ENCODE data around the gene LMBR1.

LMBR1 gene

DNA sequence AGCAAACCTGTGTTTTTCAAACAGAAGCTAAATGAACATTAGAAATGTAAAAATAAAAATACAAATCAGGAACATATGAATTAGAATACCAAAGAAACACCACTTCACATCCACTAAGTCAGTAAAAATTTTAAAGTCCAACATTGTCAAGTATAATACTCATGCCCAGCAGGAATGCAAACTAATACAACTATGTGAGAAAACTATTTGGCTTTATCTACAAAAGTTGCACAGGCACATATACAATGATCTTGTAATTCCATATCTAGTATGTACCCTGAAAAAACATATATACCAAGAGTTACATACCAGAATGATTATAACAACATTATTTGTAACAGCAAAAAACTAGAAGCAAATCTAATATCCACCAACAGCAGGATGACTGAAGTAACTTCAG lies 161.3 kb downstream of the LMBR1 start:
- Histone ChIP-seq H4K20me1 (ENCODE audit: insufficient read depth) (no peaks in the 10 kb centered on the region), H3K9ac (no peak overlapping the region), H3K36me3 (ENCODE audit: insufficient read depth) (no peaks in the 10 kb centered on the region; the same call in none of the 2 replicates), H3K27ac (no peak overlapping the region), H3K4me1 (ENCODE audit: low read depth, poor library complexity, severe bottlenecking) (no peaks in the 10 kb centered on the region), H3K4me2 (no peak overlapping the region), H3K27me3 (ENCODE audit: insufficient read depth, low read depth) (no peaks in the 10 kb centered on the region), H2AFZ (ENCODE audit: low read depth) (no peak overlapping the region), H3K4me3 (IDR thresholded peaks at IDR 0.05; ENCODE audit: insufficient read depth, low read depth, low read length) (no peak overlapping the region), H3K79me2 (ENCODE audit: insufficient read depth, low read depth) (no peaks in the 10 kb centered on the region)
- TF ChIP-seq, protein P1, sequence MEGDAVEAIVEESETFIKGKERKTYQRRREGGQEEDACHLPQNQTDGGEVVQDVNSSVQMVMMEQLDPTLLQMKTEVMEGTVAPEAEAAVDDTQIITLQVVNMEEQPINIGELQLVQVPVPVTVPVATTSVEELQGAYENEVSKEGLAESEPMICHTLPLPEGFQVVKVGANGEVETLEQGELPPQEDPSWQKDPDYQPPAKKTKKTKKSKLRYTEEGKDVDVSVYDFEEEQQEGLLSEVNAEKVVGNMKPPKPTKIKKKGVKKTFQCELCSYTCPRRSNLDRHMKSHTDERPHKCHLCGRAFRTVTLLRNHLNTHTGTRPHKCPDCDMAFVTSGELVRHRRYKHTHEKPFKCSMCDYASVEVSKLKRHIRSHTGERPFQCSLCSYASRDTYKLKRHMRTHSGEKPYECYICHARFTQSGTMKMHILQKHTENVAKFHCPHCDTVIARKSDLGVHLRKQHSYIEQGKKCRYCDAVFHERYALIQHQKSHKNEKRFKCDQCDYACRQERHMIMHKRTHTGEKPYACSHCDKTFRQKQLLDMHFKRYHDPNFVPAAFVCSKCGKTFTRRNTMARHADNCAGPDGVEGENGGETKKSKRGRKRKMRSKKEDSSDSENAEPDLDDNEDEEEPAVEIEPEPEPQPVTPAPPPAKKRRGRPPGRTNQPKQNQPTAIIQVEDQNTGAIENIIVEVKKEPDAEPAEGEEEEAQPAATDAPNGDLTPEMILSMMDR (conservative IDR thresholded peaks at IDR 0.05; ENCODE audit: low read depth, low read length): no peak

DNA sequence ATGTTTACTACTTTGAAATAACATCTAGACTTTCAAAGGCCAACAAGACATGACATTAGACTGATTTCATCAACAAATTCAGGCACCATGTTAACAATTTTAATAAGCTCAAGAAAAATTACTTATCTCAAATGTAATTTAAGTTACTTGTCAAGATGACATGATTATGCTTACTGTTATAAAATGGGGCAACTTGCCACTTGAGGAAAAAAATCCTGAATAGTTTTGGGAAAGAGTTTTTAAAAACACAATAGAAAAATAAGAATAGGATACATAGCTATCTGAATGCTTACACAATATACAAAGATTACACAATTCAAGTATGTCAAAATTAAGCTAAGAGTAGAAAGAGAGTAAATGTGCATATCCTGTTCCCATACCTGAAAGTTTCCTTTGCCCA lies 167.0 kb downstream of the LMBR1 start:
- no peak overlapping the region for H2AFZ ChIP-seq (ENCODE audit: low read depth)
- H3K4me1 ChIP-seq (ENCODE audit: low read depth, poor library complexity, severe bottlenecking): no peaks in the 10 kb centered on the region
- no peak overlapping the region for H3K4me3 ChIP-seq (IDR thresholded peaks at IDR 0.05; ENCODE audit: insufficient read depth, low read depth, low read length)
- H3K4me2 ChIP-seq: no peak overlapping the region
- no peak overlapping the region for H3K27ac ChIP-seq
- no peaks in the 10 kb centered on the region for H3K36me3 ChIP-seq (ENCODE audit: insufficient read depth)
- H4K20me1 ChIP-seq (ENCODE audit: insufficient read depth): no peaks in the 10 kb centered on the region
- H3K9ac ChIP-seq: no peak overlapping the region
- no peaks in the 10 kb centered on the region for H3K79me2 ChIP-seq (ENCODE audit: insufficient read depth, low read depth)
- TF ChIP-seq, protein P1 (conservative IDR thresholded peaks at IDR 0.05; ENCODE audit: low read depth, low read length): no peak
- H3K27me3 ChIP-seq (ENCODE audit: insufficient read depth, low read depth): no peaks in the 10 kb centered on the region

DNA sequence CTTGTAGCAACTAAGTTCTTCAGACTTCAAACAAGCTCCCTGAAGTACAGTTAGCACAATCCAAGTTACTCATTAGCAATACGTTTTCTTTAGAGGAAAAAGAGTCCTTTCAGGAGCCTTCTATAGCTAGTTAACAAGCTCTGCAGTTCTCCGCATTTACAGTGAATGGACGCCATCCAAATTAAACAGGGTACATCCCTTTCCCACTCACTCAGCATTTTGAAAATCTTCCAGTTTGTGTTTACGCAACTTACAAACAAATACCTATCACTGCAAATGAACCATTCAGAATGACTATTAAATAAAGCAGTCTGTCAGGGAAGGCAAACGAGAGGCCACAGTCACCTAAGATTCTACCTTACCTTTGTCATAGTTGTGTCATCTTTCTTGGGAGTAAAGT lies 167.9 kb downstream of the LMBR1 start:
- Histone ChIP-seq H3K4me1 (ENCODE audit: low read depth, poor library complexity, severe bottlenecking) (no peaks in the 10 kb centered on the region), H3K27me3 (ENCODE audit: insufficient read depth, low read depth) (no peaks in the 10 kb centered on the region), H3K4me2 (no peak overlapping the region), H2AFZ (ENCODE audit: low read depth) (no peak overlapping the region), H3K9ac (no peak overlapping the region), H3K27ac (no peak overlapping the region), H3K4me3 (IDR thresholded peaks at IDR 0.05; ENCODE audit: insufficient read depth, low read depth, low read length) (no peak overlapping the region), H3K79me2 (ENCODE audit: insufficient read depth, low read depth) (no peaks in the 10 kb centered on the region), H4K20me1 (ENCODE audit: insufficient read depth) (no peaks in the 10 kb centered on the region), H3K36me3 (ENCODE audit: insufficient read depth) (no peaks in the 10 kb centered on the region)
- TF ChIP-seq, protein P1 (conservative IDR thresholded peaks at IDR 0.05; ENCODE audit: low read depth, low read length): no peak

DNA sequence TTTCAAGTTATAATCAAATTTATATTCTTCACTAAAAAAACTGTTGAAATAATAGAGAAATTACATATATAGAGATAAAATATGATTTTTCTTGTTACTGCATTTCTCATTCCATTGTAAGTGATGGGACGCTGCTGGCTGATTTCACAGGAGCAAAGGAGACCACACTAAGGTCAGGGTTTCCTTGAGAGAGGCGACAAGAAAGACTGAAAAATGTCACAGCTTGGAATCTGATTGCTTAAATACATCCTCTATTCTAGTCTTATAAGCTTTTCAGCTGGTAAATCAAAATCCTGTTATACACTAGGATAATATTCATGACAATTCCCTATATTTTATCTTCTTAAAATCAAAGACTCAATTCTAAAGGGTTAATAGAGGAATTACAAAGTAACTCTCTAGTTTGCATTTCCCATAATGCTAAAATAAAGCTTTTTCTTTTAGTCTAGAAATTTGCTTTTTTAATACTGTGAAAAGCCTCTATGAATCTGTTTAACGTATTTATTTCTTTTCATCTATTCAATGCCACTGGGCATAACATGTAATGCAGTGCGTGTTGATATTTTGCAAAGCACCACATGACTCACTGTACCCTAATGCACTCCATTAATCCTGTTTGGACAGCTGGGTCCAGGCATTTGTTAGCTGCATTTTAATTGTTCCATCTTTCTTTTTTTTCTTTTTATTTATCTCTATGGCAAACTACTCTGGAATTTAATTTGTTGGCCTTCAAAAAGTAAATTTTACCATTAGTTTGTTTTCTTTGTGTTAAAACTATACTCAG lies 170.7 kb downstream of the LMBR1 start:
- TF ChIP-seq, protein P1 (conservative IDR thresholded peaks at IDR 0.05; ENCODE audit: low read depth, low read length): no peak
- no peaks in the 10 kb centered on the region for H3K4me1 ChIP-seq (ENCODE audit: low read depth, poor library complexity, severe bottlenecking)
- no peak overlapping the region for H3K4me3 ChIP-seq (IDR thresholded peaks at IDR 0.05; ENCODE audit: insufficient read depth, low read depth, low read length)
- H4K20me1 ChIP-seq (ENCODE audit: insufficient read depth): no peaks in the 10 kb centered on the region
- no peaks in the 10 kb centered on the region for H3K79me2 ChIP-seq (ENCODE audit: insufficient read depth, low read depth)
- no peaks in the 10 kb centered on the region for H3K36me3 ChIP-seq (ENCODE audit: insufficient read depth)
- no peaks in the 10 kb centered on the region for H3K27me3 ChIP-seq (ENCODE audit: insufficient read depth, low read depth)
- no peak overlapping the region for H3K4me2 ChIP-seq
- no peak overlapping the region for H2AFZ ChIP-seq (ENCODE audit: low read depth)
- H3K27ac ChIP-seq: no peak overlapping the region
- no peak overlapping the region for H3K9ac ChIP-seq

Measured in KMS-11 (cell line).